Activated CD4-positive, alpha-beta T cell treated with anti-CD3 and anti-CD28 coated beads, Interleukin-2, amount 10 ng/mL, durations not matched to agents 24 days and 14 days (primary cell): ENCODE results near the gene GEMIN2. TPM values are rescaled to one million over a fixed set of nuclear protein-coding genes. Genes with fewer than 3 reads are reported as not detected.
"Not testable (repeated sequence)": the region's sequence is repeated elsewhere in the genome, so short reads cannot be mapped to it uniquely, and the experiment has no call there.

Source experiments
- DNase-seq: peaks from one replicate; pipeline ENCODE4 v3.0.0; 2022
- H3K27ac Mint-ChIP-seq: one replicate; pipeline ENCODE4 v1.8.0; 2022; ENCODE audit warnings: mild to moderate bottlenecking, mixed read lengths
- H3K27me3 Mint-ChIP-seq: one replicate; pipeline ENCODE4 v1.8.0; 2022; ENCODE audit warnings: mixed read lengths
- H3K36me3 Mint-ChIP-seq: one replicate; pipeline ENCODE4 v1.8.0; 2022; ENCODE audit warnings: low read depth, mild to moderate bottlenecking, mixed read lengths
- H3K4me1 Mint-ChIP-seq: one replicate; pipeline ENCODE4 v1.8.0; 2021; ENCODE audit warnings: mixed read lengths
- H3K4me3 Mint-ChIP-seq: one replicate; pipeline ENCODE4 v1.8.0; 2022; ENCODE audit warnings: mild to moderate bottlenecking, moderate library complexity, mixed read lengths
- H3K9me3 Mint-ChIP-seq: one replicate; pipeline ENCODE4 v1.8.0; 2021; ENCODE audit warnings: mixed read lengths
- intact Hi-C: fragments of 100-400 bp; cut with micrococcal nuclease; formaldehyde crosslinking; loops from one replicate; pipeline ENCODE4 v1.15.1; 2023
- total RNA-seq: library from RNA; stranded (reverse); gene quantifications from 2 replicates; pipeline ENCODE4 v1.2.3, GENCODE V29; 2022

The GEMIN2 gene
- total RNA-seq, 1 donor from 2014 or later: 24.9 TPM

DNA sequence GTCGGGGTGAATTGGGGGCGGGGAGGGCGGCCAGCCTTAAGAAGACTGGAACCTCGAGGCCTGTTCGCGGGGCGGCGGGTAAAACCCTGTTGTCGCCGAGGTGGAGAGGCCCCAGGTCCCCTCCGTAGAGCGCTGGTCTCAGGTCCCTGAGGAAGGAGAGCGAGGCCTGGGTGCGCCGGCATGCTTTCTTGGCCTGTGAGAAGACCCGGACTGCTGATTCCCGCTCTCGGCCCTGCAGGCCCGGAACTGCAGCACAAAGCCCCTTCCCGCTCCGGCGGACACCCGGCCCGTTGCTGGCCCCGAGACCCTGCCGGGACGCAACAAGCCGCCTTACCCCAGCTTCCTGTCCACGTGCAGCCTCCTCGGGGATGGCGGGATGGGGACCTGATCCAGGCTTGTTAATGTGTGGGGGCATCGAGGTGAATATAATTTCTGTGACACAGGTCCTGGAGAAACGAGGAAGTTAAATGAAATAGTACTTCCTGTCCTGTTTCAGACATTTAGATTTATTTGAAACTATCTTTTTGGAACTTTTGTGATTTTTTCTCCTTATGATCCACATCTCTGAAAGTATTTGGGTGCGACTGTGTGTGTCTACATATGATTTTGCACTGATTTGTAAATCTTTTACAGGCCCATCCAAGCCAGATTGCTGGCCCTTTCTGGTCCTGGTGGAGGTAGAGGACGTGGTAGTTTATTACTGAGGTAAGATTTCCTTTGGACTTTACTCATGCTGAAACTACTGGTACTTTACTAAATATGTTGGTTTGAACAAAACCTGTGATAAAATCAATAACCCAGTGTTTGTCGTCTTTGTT, 61.5 kb downstream of the GEMIN2 start:
- Mint-ChIP-seq H3K4me3 (peak overlapping the region; percentile 94), H3K4me1 (peaks cover 32% of the 10 kb centered on the region), H3K27me3 (no peaks in the 10 kb centered on the region), H3K36me3 (peaks cover 43% of the 10 kb centered on the region), H3K27ac (peak overlapping the region; percentile 96), H3K9me3 (no peaks in the 10 kb centered on the region)
- intact Hi-C loops: loop anchor here (1.0 to 5.0 kb wide), 6 partner anchors 54 to 257 kb away; partner anchors contain the start of genes FBXO33, GEMIN2 and SEC23A
- peak; percentile 83 for DNase-seq

DNA sequence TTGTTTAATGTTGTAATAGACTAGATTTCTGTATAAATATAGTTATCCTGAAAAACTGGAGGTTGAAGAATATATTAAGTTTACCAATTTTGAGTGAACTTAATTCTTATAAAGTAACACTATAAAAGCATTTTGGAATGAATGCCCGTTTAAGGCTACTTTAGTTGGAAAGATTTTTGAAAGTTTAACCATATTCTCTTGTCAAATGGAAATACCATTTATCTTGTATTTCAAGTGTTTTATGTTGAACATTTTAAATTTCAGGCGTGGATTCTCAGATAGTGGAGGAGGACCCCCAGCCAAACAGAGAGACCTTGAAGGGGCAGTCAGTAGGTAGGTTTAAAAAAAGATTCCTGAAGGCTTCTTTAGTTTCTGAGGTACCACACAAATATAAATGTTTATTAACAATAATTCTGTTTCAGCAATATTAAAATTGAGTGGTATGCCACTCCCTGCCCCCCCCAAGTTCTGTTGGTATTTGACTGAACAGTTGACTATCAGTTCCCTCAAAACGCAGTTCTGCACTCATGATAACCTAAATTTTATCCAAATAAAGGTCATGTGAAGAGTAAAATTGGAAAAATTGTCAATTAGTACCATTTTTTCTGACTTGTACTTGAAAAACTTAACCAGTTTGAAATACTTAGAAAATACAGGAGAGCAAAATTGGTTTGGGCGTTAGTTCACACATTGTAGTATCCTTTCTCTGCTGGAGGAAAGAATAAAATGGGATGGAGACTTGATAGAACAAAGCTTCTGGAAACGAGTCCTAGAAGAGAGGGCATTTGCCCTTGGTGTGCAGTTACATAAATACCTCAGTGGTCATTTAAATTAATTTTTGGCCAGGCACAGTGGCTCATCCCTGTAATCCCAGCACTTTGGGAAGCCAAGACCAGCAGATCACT, 62.4 kb downstream of the GEMIN2 start:
- no peak for DNase-seq
- Mint-ChIP-seq H3K4me1 (peaks cover 29% of the 10 kb centered on the region), H3K9me3 (no peaks in the 10 kb centered on the region), H3K4me3 (peak overlapping the region; percentile 94), H3K27me3 (no peaks in the 10 kb centered on the region), H3K27ac (peak overlapping the region; percentile 96), H3K36me3 (peaks cover 43% of the 10 kb centered on the region)
- intact Hi-C loops: loop anchor here (5.0 kb wide), 1 partner anchor 191 kb away; no protein-coding TSS in a partner anchor

DNA sequence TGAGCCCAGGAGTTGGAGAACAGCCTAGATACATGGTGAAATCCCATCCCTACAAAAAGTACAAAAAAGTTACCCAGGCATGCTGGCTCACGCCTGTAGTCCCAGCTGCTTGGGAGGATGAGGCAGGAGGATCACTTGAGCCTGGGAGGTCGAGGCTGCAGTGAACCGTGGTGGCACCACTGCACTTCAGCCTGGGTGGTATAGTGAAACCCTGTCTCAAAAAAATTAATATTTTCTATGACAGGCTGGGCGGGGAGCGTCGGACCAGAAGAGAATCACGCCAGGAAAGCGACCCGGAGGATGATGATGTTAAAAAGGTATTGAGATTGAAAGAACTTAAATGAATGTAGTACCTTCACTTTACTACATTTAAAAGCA, 63.0 kb downstream of the GEMIN2 start:
- intact Hi-C loops: loop anchor here (5.0 kb wide), 1 partner anchor 190 kb away; no protein-coding TSS in a partner anchor

DNA sequence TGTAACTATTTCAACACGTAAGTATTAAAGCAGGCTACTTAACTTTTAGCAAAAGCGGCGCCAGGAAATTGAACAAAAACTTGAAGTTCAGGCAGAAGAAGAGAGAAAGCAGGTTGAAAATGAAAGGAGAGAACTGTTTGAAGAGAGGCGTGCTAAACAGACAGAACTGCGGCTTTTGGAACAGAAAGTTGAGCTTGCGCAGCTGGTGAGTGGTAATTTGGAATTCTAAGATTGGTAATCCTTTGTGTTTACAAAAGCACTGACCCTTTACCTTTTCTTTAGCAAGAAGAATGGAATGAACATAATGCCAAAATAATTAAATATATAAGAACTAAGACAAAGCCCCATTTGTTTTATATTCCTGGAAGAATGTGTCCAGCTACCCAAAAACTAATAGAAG, 64.9 kb downstream of the GEMIN2 start:
- H3K4me3 Mint-ChIP-seq: peak overlapping the region; percentile 13
- no peaks in the 10 kb centered on the region for H3K9me3 Mint-ChIP-seq
- peaks cover 55% of the 10 kb centered on the region for H3K36me3 Mint-ChIP-seq
- no peak overlapping the region for H3K27ac Mint-ChIP-seq
- DNase-seq: no peak
- peaks cover 33% of the 10 kb centered on the region for H3K4me1 Mint-ChIP-seq
- no peaks in the 10 kb centered on the region for H3K27me3 Mint-ChIP-seq
- intact Hi-C loops: loop anchor here (5.0 kb wide), 1 partner anchor 188 kb away; no protein-coding TSS in a partner anchor

More for the DNA sequence above, 63.0 kb downstream of the GEMIN2 start:
- Mint-ChIP-seq H3K4me1 (peaks cover 29% of the 10 kb centered on the region), H3K27me3 (no peaks in the 10 kb centered on the region), H3K36me3 (peaks cover 43% of the 10 kb centered on the region), H3K9me3 (no peaks in the 10 kb centered on the region), H3K4me3 (peak overlapping the region; percentile 71), H3K27ac (peak overlapping the region; percentile 39)
- no peak for DNase-seq

DNA sequence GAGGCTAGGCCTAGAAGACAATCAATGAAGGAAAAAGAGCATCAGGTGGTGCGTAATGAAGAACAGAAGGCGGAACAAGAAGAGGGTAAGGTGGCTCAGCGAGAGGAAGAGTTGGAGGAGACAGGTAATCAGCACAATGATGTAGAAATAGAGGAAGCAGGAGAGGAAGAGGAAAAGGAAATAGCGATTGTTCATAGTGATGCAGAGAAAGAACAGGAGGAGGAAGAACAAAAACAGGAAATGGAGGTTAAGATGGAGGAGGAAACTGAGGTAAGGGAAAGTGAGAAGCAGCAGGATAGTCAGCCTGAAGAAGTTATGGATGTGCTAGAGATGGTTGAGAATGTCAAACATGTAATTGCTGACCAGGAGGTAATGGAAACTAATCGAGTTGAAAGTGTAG, 66.4 kb downstream of the GEMIN2 start:
- intact Hi-C loops: no loop called here

DNA sequence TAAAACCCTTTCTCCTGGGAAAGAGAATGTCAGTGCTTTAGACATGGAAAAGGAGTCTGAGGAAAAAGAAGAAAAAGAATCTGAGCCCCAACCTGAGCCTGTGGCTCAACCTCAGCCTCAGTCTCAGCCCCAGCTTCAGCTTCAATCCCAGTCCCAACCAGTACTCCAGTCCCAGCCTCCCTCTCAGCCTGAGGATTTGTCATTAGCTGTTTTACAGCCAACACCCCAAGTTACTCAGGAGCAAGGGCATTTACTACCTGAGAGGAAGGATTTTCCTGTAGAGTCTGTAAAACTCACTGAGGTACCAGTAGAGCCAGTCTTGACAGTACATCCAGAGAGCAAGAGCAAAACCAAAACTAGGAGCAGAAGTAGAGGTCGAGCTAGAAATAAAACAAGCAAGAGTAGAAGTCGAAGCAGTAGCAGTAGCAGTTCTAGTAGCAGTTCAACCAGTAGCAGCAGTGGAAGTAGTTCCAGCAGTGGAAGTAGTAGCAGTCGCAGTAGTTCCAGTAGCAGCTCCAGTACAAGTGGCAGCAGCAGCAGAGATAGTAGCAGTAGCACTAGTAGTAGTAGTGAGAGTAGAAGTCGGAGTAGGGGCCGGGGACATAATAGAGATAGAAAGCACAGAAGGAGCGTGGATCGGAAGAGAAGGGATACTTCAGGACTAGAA, 67.0 kb downstream of the GEMIN2 start:
- H3K9me3 Mint-ChIP-seq: no peaks in the 10 kb centered on the region
- no peak for DNase-seq
- no peaks in the 10 kb centered on the region for H3K27me3 Mint-ChIP-seq
- intact Hi-C loops: no loop called here
- no peak overlapping the region for H3K27ac Mint-ChIP-seq
- H3K4me3 Mint-ChIP-seq: no peak overlapping the region
- peaks cover 24% of the 10 kb centered on the region for H3K4me1 Mint-ChIP-seq
- H3K36me3 Mint-ChIP-seq: peaks cover 55% of the 10 kb centered on the region

More for the DNA sequence above, 66.4 kb downstream of the GEMIN2 start:
- H3K27me3 Mint-ChIP-seq: no peaks in the 10 kb centered on the region
- no peak overlapping the region for H3K4me3 Mint-ChIP-seq
- H3K9me3 Mint-ChIP-seq: no peaks in the 10 kb centered on the region
- DNase-seq: no peak
- H3K4me1 Mint-ChIP-seq: peaks cover 24% of the 10 kb centered on the region
- H3K36me3 Mint-ChIP-seq: peaks cover 61% of the 10 kb centered on the region
- H3K27ac Mint-ChIP-seq: no peak overlapping the region

DNA sequence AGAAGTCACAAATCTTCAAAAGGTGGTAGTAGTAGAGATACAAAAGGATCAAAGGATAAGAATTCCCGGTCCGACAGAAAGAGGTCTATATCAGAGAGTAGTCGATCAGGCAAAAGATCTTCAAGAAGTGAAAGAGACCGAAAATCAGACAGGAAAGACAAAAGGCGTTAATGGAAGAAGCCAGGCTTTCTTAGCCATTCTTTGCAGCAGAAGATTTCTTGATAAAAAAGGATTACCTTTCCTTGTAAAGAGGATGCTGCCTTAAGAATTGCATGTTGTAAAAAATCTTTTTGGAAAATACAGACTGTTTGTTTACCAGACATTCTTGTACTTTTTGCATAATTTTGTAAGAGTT, 67.5 kb downstream of the GEMIN2 start:
- no peaks in the 10 kb centered on the region for H3K9me3 Mint-ChIP-seq
- intact Hi-C loops: no loop called here
- peaks cover 53% of the 10 kb centered on the region for H3K36me3 Mint-ChIP-seq
- no peak overlapping the region for H3K4me3 Mint-ChIP-seq
- no peak overlapping the region for H3K27ac Mint-ChIP-seq
- DNase-seq: no peak
- H3K4me1 Mint-ChIP-seq: peaks cover 22% of the 10 kb centered on the region
- H3K27me3 Mint-ChIP-seq: no peaks in the 10 kb centered on the region

DNA sequence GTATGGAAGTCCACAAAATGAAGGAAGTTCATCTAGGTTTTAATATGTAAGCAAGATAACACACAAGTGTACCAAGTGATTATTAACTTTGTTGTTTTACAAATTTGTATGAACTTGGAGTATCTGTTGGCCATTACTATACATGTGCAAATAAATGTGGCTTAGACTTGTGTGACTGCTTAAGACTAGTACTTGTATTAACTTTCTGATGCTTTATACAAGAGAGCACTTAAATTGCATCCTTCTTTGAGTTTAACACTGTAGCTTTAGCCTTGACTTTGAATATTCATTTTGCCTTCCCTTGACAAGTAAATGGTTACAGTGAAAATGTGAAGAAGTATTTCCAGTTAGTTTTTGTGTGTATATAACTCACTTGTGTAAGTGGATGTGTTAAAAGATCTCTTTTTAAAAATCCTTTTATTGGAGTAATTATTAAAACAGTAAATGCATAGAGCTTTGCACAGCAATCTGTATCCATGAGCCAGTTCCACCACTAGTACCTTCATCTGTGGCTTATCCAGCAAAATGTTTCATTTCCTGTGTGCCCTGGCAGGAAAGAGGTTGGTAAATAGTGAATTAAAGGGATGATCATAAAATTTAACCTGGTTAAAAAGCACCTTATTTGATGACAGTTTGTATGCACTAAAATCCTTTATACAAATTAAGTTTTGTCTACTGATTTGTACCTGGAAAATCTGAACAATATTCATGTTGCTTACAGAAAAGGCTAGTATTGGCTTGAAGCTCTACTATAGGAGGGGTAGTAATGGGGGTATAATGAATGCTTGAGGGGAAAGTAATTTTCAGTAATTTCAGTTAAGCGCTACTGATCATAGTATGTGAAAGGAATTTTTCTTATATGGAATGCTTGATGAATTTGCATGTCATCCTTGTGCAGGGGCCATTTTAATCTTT, 68.9 kb downstream of the GEMIN2 start:
- Mint-ChIP-seq H3K4me1 (peaks cover 20% of the 10 kb centered on the region), H3K27me3 (no peaks in the 10 kb centered on the region), H3K4me3 (no peak overlapping the region), H3K27ac (no peak overlapping the region), H3K36me3 (peaks cover 50% of the 10 kb centered on the region), H3K9me3 (no peaks in the 10 kb centered on the region)
- intact Hi-C loops: no loop called here
- DNase-seq: no peak

DNA sequence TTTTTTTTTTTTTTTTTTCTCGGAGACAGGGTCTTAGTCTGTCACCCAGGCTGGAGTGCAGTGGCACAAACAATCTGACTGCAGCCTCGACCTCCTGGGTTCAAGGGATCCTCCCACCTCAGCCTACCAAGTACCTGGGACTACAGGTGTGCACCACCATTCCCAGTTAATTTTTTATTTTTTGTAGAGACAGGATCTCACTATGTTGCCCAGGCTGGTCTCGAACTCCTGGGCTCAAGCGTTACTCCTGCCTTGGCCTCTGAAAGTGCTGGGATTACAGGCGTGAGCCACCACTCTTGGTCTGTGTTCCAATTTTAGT, 69.5 kb downstream of the GEMIN2 start:
- H3K27me3 Mint-ChIP-seq, intact Hi-C loops, H3K27ac Mint-ChIP-seq, DNase-seq, H3K4me3 Mint-ChIP-seq, H3K9me3 Mint-ChIP-seq: not testable (repeated sequence)
- peaks cover 49% of the 10 kb centered on the region for H3K36me3 Mint-ChIP-seq
- peaks cover 24% of the 10 kb centered on the region for H3K4me1 Mint-ChIP-seq

DNA sequence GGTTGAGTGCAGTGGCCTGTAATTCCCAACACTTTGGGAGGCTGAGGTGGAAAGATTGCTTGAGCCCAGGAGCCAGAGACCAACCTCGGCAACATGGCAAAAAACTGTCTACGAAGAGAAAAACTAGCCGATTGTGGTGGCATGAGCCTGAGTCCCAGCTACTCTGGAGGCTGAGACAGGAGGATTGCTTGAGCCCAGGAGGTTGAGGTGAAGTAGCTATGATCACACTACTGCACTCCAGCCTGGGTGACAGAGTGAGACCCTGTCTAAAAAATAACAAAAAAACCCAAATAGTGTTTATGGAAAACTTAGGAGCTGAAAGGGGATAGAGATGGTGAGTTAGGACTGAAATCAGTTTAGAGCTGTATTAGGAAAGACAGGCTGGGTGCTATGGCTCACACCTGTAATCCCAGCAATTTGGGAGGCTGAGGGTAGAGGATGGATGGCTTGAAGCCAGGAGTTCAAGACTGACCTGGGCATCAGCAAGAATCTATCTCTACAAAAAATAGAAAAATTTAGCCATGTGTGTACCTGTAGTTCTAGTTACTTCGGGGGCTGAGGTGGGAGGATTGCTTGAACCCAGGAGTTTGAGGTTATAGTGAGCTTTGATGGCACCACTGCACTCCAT, 70.6 kb downstream of the GEMIN2 start:
- Mint-ChIP-seq H3K36me3 (peaks cover 39% of the 10 kb centered on the region), H3K27ac (peak overlapping the region; percentile 50), H3K4me1 (peaks cover 16% of the 10 kb centered on the region), H3K9me3 (no peaks in the 10 kb centered on the region), H3K27me3 (no peaks in the 10 kb centered on the region), H3K4me3 (no peak overlapping the region)
- intact Hi-C loops: no loop called here
- DNase-seq: no peak

DNA sequence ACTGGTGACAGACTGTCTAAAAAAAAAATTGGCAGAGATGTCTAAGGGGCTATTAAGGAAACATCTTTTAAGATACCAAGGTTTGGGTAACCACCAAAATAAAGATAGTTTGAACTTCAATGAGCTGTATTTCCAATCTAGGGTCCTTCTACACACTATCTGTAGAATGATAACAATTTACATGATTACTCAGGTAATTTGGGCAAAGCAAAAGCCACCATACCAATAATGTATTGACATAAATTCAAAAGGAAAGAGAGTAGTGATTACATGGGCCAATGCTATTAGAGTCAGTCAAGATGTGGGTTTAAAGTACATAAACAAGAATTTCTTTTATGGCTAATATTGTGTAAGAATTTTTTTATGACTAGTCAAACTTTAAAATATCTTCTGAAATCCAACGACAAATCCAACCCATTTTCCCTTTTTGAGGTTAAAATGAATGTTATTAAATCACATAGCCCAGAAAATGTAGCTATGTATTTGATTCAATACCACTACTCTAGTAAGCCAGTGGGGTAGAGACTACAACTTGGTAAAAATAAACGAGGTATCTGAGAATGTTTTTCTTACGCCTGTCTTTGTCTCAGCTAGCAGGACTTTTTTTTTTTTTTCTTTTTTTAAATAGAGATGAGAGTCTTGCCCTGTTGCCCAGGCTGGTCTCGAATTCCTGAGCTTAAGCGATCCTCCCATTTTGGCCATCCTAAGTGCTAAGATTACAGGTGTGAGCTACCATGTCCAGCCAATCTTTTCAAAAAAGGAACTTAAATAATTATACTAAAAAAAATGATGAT, 71.3 kb downstream of the GEMIN2 start:
- Mint-ChIP-seq H3K27ac (no peak overlapping the region), H3K4me3 (no peak overlapping the region), H3K36me3 (peaks cover 37% of the 10 kb centered on the region), H3K4me1 (peaks cover 14% of the 10 kb centered on the region), H3K9me3 (no peaks in the 10 kb centered on the region), H3K27me3 (no peaks in the 10 kb centered on the region)
- no peak for DNase-seq
- intact Hi-C loops: no loop called here
